Mucosa of descending colon (tissue), 3 donors: ENCODE data around the gene MBIP. TPM values are rescaled to one million over a fixed set of nuclear protein-coding genes. Genes with fewer than 3 reads are reported as not detected.
"Not testable (repeated sequence)": the region's sequence is repeated elsewhere in the genome, so short reads cannot be mapped to it uniquely, and the experiment has no call there.

Experiments
- ATAC-seq: fragments of 200-7000 bp; cut with Tn5 transposase; one replicate; pipeline ENCODE4 v1.9.1; 2020; ENCODE audit warnings: mild to moderate bottlenecking, moderate library complexity
- DNase-seq, 3 donors: peaks; one replicate each; pipeline ENCODE4 v3.0.0-alpha.2; 2020
- H3K36me3 ChIP-seq: fragments of 200-600 bp; one replicate; pipeline ENCODE4 v1.8.0; 2021; ENCODE audit warnings: low read depth, mild to moderate bottlenecking
- H3K4me1 ChIP-seq: fragments of 200-600 bp; one replicate; pipeline ENCODE4 v1.8.0; 2021; ENCODE audit warnings: low read depth, mild to moderate bottlenecking
- H3K4me3 ChIP-seq: fragments of 200-600 bp; one replicate; pipeline ENCODE4 v1.8.0; 2021; ENCODE audit warnings: mild to moderate bottlenecking
- H3K9me3 ChIP-seq: fragments of 200-600 bp; one replicate; pipeline ENCODE4 v1.8.0; 2021; ENCODE audit warnings: mild to moderate bottlenecking
- intact Hi-C, 2 donors: fragments of 100-400 bp; cut with DNase I in 1 of 2; cut with micrococcal nuclease in 1 of 2; formaldehyde crosslinking; loops; one replicate each; pipeline versions ENCODE4 v1.11.0 to v1.11.1; 2022; cut with DNase I, micrococcal nuclease
- total RNA-seq, 3 donors: library from RNA; stranded (reverse); fragmentation: NEBNext Ultra II Directional in 2 of 3; extraction: Animal tissue kit (Norgen Biotek cat#: 25700) in 2 of 3; gene quantifications; one replicate each; pipeline versions ENCODE4 v1.2.1 to v1.2.4, GENCODE V29; 2021 to 2023
- TF ChIP-seq, protein P1 (sequence below): fragments of 200-600 bp; IDR thresholded peaks from one replicate; pipeline ENCODE4 v1.8.0; 2022; ENCODE audit warnings: antibody characterized with exemption, mild to moderate bottlenecking
- donor health status: DM: no; HTN: no; CAD: no; lungs with moderate emphysema.
- donor health status: DM: no; HTN: no; CAD: no.
- donor health status: DM: no; HTN: yes; CAD: no.

The MBIP gene
- total RNA-seq, 3 donors from 2014 or later = 20.6 to 22.6 (median 21.4) TPM

DNA sequence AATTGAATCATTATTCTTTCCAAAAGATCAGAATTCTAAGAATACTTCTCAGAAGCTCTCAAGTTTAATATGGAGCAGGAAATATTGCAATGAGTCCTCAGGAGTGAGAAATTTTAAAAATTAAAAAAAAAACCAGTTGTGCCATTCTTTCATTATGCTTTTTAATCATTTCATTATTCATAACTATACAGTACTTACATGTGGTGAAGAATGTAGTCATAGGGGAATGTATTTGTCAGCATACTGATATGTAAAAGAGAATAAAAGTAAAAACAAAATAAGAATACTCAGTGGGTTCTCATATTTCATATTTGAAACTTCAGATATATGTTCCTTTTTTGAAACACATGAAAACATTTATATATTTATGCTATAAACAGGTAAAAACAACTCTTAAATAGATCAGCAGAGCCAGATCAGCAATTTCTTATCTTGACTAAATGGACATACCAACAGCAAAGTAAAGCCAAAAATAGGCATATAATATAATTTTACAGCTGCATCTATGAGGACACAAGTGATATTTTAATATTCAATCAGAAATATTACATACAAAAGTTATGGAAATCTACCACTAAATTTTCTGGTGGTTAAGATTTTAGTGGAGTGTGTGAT is 19.9 kb upstream of the MBIP start:
- DNase-seq (no peak), ATAC-seq (no peak)
- Histone ChIP-seq H3K4me1 (no peaks in the 10 kb centered on the region), H3K36me3 (no peaks in the 10 kb centered on the region), H3K4me3 (no peak overlapping the region), H3K9me3 (no peaks in the 10 kb centered on the region)
- intact Hi-C loops = no loop called here
- TF ChIP-seq, protein P1, sequence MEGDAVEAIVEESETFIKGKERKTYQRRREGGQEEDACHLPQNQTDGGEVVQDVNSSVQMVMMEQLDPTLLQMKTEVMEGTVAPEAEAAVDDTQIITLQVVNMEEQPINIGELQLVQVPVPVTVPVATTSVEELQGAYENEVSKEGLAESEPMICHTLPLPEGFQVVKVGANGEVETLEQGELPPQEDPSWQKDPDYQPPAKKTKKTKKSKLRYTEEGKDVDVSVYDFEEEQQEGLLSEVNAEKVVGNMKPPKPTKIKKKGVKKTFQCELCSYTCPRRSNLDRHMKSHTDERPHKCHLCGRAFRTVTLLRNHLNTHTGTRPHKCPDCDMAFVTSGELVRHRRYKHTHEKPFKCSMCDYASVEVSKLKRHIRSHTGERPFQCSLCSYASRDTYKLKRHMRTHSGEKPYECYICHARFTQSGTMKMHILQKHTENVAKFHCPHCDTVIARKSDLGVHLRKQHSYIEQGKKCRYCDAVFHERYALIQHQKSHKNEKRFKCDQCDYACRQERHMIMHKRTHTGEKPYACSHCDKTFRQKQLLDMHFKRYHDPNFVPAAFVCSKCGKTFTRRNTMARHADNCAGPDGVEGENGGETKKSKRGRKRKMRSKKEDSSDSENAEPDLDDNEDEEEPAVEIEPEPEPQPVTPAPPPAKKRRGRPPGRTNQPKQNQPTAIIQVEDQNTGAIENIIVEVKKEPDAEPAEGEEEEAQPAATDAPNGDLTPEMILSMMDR = no peak

DNA sequence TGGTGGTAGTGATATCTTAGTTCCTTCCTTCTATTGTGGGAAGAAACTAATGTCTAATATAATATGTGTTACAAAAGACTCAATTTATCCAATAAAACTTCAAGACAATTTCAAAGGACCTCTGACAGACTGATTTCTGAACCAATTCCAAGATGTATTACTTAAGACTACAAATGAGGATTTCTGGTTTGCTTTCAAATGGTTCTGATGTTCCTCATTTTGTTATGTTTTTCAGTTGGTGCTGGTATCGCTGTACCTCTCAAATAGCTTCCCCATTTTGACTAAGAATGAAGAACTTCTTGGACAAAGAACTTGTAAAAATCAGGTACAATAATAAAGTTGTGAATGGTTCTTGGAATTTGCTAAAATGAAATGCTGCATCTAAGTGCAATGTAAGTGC is 19.4 kb upstream of the MBIP start:
- H3K4me1 ChIP-seq = no peaks in the 10 kb centered on the region
- H3K4me3 ChIP-seq = no peak overlapping the region
- H3K36me3 ChIP-seq = no peaks in the 10 kb centered on the region
- ATAC-seq (no peak), DNase-seq (no peak)
- no peaks in the 10 kb centered on the region for H3K9me3 ChIP-seq
- intact Hi-C loops = no loop called here
- TF ChIP-seq, protein P1 = no peak

DNA sequence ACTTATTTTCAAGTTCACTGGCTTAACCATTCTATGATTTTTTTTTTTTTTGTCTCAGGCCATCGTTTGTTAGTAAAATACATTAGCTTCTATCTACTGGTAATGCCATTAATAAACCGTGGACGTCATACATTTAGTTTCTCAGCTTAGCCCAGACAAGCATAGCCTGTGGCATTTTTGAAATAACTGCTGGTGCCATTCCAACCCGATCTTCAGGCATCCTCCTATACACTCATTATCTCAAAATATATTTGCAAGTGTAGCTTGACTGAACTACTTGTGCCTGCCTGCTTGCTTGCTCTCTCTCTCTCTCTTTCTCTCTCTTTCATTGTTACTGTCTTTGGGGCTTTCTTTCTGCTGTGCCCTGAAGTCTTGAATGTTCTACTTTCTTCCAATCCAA is 12.7 kb upstream of the MBIP start:
- Histone ChIP-seq H3K4me1 (no peaks in the 10 kb centered on the region), H3K9me3 (no peaks in the 10 kb centered on the region), H3K4me3 (no peak overlapping the region), H3K36me3 (no peaks in the 10 kb centered on the region)
- intact Hi-C loops = no loop called here
- TF ChIP-seq, protein P1 = no peak
- ATAC-seq (no peak), DNase-seq (no peak)

DNA sequence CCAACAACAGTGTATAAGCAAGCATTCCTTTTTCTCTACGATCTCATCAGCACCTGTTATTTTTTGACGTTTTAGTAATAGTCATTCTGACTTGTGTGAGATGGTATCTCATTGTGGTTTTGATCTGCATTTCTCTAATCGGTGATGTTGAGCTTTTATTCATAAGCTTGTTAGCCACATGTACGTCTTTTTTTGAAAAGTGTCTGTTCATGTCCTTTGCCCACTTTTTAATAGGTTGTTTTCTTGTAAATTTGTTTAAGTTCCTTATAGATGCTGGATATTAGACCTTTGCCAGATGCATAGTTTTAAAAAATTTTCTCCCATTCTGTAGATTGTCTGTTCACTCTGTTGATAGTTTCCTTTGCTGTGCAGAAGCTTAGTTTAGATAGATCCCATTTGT is 7.1 kb upstream of the MBIP start:
- H3K9me3 ChIP-seq, ATAC-seq, intact Hi-C loops, H3K4me3 ChIP-seq, DNase-seq, H3K4me1 ChIP-seq, H3K36me3 ChIP-seq: not testable (repeated sequence)

DNA sequence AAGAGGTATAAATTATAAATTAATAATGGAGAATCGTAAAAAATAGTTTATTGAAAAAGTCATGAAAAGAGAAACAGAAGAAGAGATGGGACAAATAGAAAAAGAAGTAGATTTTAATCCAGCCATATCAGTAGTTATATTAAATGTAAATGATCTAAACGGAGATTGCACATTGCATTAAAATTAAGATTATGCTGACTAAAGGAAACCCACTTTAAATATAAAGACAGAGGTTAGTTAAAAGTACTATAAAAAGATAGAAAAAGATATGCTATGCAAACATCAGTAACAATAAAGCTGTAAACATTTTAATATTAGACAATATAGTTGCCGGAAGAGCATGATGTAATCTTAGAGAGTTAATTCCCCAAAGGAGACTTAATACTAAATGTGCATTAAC is 5.4 kb upstream of the MBIP start:
- DNase-seq (no peak), ATAC-seq (no peak)
- intact Hi-C loops = no loop called here
- H3K36me3 ChIP-seq = no peaks in the 10 kb centered on the region
- TF ChIP-seq, protein P1 = no peak
- H3K4me1 ChIP-seq = no peaks in the 10 kb centered on the region
- H3K4me3 ChIP-seq = no peak overlapping the region
- H3K9me3 ChIP-seq = no peaks in the 10 kb centered on the region

DNA sequence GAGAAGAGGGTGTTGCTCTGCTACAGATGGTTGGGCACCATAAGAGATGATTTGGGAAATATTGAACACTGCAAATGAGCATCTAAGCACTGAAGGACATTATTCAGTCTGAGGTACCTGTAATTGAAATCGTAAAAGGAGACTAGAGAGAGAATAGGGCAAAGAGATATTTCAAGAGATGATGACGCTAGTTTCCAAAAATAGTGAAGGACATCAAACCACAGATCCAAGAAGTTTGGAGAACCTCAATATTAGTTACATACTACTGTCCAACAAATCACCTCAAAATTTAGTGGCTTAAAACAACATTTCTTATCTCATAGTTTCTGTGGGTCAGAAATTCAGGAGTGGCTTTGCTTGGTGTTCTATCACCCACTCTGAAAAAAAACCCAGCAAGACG is 4.5 kb upstream of the MBIP start:
- H3K36me3 ChIP-seq = no peaks in the 10 kb centered on the region
- H3K9me3 ChIP-seq = no peaks in the 10 kb centered on the region
- no peak overlapping the region for H3K4me3 ChIP-seq
- no peak for DNase-seq
- intact Hi-C loops = no loop called here
- H3K4me1 ChIP-seq = no peaks in the 10 kb centered on the region
- no peak for ATAC-seq
- TF ChIP-seq, protein P1 = no peak
